ENCODE measurements around the gene NAA80. TPM values are rescaled to one million over a fixed set of nuclear protein-coding genes. Genes with fewer than 3 reads are reported as not detected.
A peak's percentile ranks its signal among the peaks of the same experiment; 100 is the strongest.

Gene NAA80
- polyA plus RNA-seq, 3 donors: 2.3 to 21.3 (median 4.6) TPM

- peak overlapping the region; percentile 87 for H3K4me2 ChIP-seq (replicated peaks; ENCODE audit: extremely low read depth, low read length, poor library complexity, severe bottlenecking)
- no peak overlapping the region for H3K9ac ChIP-seq (ENCODE audit: insufficient read depth, low read length, poor library complexity, severe bottlenecking)
- peaks cover 0 to 29% of the 10 kb centered on the region in 2 donors for H3K36me3 ChIP-seq (replicated peaks in 1 of 2; ENCODE audit: control insufficient read depth in 1 of 2, insufficient read depth in 2 of 2, low read length in 2 of 2)
- peak overlapping the region in 1 of 3 experiments; percentile 90 for H3K4me3 ChIP-seq (replicated peaks in 1 of 3; ENCODE audit: low read depth in 2 of 3, low read length in 3 of 3)
- Mint-ChIP-seq H3K27ac (peak overlapping the region in 6 of 7 donors; percentile 15 to 92 (median 76)), H3K9me3 (no peaks in the 10 kb centered on the region), H3K4me3 (peak overlapping the region; percentile 66 to 85), H3K36me3 (peaks cover 22 to 35% of the 10 kb centered on the region in 2 donors), H3K4me1 (peaks cover 60% of the 10 kb centered on the region), H3K27me3 (ENCODE audit: low read depth in 3 of 3) (peaks cover 0 to 8% (median 2%) of the 10 kb centered on the region in 3 donors)
- peak overlapping the region; percentile 18 to 81 for H3K27ac ChIP-seq (ENCODE audit: low read depth in 1 of 2, low read length in 2 of 2)
- intact Hi-C loops (cut with micrococcal nuclease): no loop called here
- 91% methylated on average over 11 of the region's 11 CpGs for WGBS (ENCODE audit: insufficient coverage)
- H3K4me1 ChIP-seq (ENCODE audit: control insufficient read depth in 1 of 2, insufficient read depth in 2 of 2, low read length in 2 of 2): peaks cover 52 to 62% of the 10 kb centered on the region in 2 donors
- peaks cover 21% of the 10 kb centered on the region for H3K79me2 ChIP-seq (ENCODE audit: insufficient read depth, low read length)
- no peaks in the 10 kb centered on the region for H3K9me3 ChIP-seq (replicated peaks in 1 of 2; ENCODE audit: control insufficient read depth in 1 of 2, insufficient read depth in 1 of 2, low read length in 2 of 2)
- H4K20me1 ChIP-seq (ENCODE audit: insufficient read depth, low read length): no peaks in the 10 kb centered on the region
- H3K27me3 ChIP-seq (ENCODE audit: control insufficient read depth in 2 of 2, insufficient read depth in 2 of 2, low read length in 2 of 2): no peaks in the 10 kb centered on the region
- TF ChIP-seq CTCF (IDR thresholded peaks at IDR 0.05): no peak
- H2AFZ ChIP-seq (ENCODE audit: insufficient read depth, low read depth, low read length, poor library complexity, severe bottlenecking): no peak overlapping the region
- no peak for DNase-seq
These were observed 19.0 kb upstream of the NAA80 start for GRCh38 chr3:50318163-50318562.

- no peak for TF ChIP-seq CTCF (IDR thresholded peaks at IDR 0.05)
- Mint-ChIP-seq H3K4me1 (peaks cover 51% of the 10 kb centered on the region), H3K27me3 (ENCODE audit: low read depth in 3 of 3) (peaks cover 0 to 8% (median 2%) of the 10 kb centered on the region in 3 donors), H3K9me3 (no peaks in the 10 kb centered on the region), H3K27ac (peak overlapping the region in 2 of 7 donors; percentile 32 to 35), H3K4me3 (no peak overlapping the region), H3K36me3 (peaks cover 22 to 35% of the 10 kb centered on the region in 2 donors)
- 50% methylated on average over 1 of the region's 6 CpGs for WGBS (ENCODE audit: insufficient coverage)
- no peak for DNase-seq
- Histone ChIP-seq H3K27ac (ENCODE audit: low read depth in 1 of 2, low read length in 2 of 2) (peak overlapping the region in 1 of 2 donors; percentile 22), H3K36me3 (replicated peaks in 1 of 2; ENCODE audit: control insufficient read depth in 1 of 2, insufficient read depth in 2 of 2, low read length in 2 of 2) (peaks cover 0 to 29% of the 10 kb centered on the region in 2 donors), H3K4me3 (replicated peaks in 1 of 3; ENCODE audit: low read depth in 2 of 3, low read length in 3 of 3) (no peak overlapping the region), H3K9ac (ENCODE audit: insufficient read depth, low read length, poor library complexity, severe bottlenecking) (no peak overlapping the region), H3K79me2 (ENCODE audit: insufficient read depth, low read length) (peaks cover 21% of the 10 kb centered on the region), H3K4me1 (ENCODE audit: control insufficient read depth in 1 of 2, insufficient read depth in 2 of 2, low read length in 2 of 2) (peaks cover 44 to 53% of the 10 kb centered on the region in 2 donors), H3K9me3 (replicated peaks in 1 of 2; ENCODE audit: control insufficient read depth in 1 of 2, insufficient read depth in 1 of 2, low read length in 2 of 2) (no peaks in the 10 kb centered on the region), H3K4me2 (replicated peaks; ENCODE audit: extremely low read depth, low read length, poor library complexity, severe bottlenecking) (no peak overlapping the region), H2AFZ (ENCODE audit: insufficient read depth, low read depth, low read length, poor library complexity, severe bottlenecking) (no peak overlapping the region), H3K27me3 (ENCODE audit: control insufficient read depth in 2 of 2, insufficient read depth in 2 of 2, low read length in 2 of 2) (no peaks in the 10 kb centered on the region), H4K20me1 (ENCODE audit: insufficient read depth, low read length) (no peaks in the 10 kb centered on the region)
- intact Hi-C loops (cut with micrococcal nuclease): no loop called here
These were observed 18.1 kb upstream of the NAA80 start for GRCh38 chr3:50317300-50317699.
